GM19023 (cell line): ENCODE results near the gene SULT1C3.

Source experiments
- ATAC-seq: cut with Tn5 transposase; IDR thresholded peaks from one replicate; pipeline ENCODE4 v1.9.1; 2021; ENCODE audit warnings: mild to moderate bottlenecking, moderate library complexity; ENCODE audit not compliant: unreplicated experiment

Gene SULT1C3

DNA sequence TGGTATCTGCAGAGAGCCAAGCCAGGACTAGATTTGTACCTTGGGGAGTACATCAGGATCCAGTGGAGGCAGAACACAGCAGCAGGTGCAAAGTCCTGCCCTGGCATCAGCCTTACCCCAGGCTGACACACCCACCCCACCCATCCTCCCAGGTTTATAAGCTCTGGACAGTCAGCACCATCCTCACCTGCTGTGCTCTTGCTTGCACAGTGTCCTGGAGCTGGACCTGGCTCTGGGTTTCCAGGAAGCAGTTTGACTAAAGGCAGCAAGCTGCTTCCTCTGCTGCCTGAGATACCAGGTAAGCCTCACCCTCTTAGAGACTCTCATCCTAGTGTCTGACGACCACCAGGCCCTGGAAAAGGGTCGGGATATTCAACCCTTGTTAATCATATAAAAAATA is at the start of gene SULT1C3:
SULT1C3 (plus strand) TSS at position 183 of the 400 bp plus-strand sequence. CDS start 7,227 bp downstream, outside the sequence.
- no peak for ATAC-seq

DNA sequence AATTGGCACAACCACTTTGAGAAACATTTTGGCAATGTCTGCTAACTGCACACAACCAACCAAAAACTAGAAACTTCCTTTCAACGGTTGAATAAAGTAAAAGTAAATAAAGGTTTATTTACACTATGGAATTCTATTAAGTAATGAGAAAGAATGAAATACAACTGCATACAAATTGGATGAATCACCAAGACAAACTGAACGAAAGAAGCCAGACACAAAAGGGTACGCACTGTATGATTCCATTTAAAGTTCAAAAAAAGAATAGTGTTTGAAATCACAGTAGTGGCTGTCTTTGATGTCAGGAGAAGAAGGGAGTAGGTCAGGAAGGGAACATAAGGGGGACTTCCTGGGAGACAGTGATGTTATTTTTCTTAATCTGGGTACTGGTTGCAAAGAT is 46.5 kb upstream of the SULT1C3 start:
- ATAC-seq, result no peak

GRCh38 chr2:108194409-108195132 is 45.2 kb upstream of the SULT1C3 start:
- ATAC-seq, result no peak

DNA sequence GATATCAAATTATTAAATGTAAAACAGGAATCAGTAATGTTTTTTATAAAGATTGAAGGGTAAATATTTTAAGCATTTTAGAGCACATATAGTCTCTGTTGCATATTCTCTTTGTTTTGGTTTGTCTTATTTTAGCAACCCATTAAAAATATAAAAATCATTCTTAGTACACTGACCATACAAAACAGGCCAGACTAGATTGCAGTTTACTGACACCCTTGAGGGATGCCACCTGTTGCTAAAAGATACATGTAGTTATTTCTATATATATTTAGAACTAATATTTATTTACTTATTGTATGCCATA is 44.7 kb upstream of the SULT1C3 start:
- ATAC-seq, result no peak

DNA sequence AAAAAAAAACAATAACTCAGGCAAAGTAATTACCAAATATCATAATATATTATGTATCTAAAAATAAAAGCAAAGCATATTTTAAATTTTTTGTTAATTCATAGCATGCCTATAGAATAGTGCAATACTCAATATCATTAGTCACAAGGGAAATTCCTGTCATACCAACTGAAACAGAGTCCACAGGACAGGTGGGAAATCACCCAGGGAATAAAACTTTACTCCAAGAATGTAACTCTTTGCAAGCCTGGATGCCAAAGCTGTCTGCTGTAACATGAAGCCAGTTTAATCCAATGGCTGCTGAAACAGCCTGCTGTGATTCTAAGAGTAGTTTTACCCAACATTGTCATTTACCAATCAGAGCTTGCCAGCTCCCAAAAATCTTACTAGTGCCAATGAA is 40.0 kb upstream of the SULT1C3 start:
- no peak for ATAC-seq

DNA sequence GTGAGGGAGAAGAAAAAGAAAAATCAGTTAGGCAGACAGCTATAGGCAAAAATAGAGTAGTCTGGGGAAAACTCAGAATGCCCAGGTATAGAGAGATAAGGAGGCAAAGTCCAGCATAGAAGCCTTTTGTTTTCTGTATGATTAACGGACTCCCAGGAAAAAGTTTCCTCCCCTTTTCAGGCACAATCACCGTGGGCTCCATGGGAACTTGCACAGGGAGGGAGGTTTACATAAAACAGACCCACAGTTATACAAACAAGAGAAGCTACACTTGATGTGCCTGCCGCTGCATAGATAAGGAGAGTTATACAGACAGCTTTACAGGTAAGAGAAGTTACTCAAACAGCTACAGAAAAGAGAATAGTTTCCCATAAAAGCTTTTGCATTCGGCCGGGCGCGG is 39.2 kb upstream of the SULT1C3 start:
- ATAC-seq, result no peak

DNA sequence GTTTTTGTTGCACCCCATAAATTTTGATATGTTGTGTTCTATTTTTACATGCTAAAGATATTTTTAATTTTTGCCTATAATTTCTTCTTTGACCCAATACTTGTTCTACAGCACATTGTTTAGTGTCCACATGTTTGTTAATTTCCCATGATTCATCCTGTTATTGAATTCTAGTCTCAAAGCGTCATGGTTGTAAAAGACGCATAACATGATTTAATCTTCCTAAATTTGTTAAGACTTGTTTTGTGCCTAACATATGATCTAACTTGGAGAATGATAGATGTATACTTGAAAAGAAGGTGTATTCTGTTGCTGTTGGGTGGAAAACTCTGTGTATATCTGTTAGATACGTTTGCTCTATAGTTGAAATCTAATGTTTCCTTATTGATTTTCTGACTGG is 27.1 kb upstream of the SULT1C3 start:
- ATAC-seq, result no peak

DNA sequence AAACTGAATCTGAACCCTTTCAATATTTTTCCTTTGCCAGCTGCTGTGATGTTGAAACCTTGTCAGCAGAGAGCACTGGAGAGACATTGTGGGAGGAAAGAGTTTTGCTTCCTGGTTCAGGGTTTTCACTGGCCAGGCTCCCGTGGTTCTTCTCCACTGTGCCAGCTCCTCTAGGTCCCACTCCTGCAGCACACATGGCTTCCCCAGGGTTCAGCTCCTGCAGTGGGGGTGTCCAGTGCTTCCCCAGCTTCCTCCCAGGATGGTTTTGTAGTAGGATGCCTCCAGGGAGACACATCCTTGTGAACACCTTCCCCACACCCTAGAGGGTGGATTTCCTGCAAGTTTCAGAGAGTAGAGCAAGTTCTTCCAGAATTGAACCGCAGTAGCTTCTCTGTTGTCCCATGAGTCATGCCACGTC is 24.0 kb upstream of the SULT1C3 start:
- no peak for ATAC-seq

DNA sequence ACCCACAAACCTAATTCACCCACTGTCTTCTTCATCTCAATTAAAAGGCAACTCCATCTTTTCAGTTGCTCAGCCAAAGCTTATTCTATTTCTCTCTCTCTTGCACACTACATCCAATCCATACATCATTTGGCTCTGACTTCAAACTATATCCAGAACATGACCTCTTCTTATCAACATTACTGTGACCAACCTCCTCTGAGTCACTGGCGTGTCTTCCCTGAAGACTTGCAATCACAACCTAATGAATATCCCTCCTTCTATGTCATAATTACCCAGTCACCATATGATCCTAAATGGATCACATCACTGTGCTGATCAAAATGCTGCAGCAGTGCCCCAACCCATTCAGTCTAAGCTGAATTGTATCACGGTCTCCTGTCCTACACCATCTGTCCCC is 22.6 kb upstream of the SULT1C3 start:
- no peak for ATAC-seq

DNA sequence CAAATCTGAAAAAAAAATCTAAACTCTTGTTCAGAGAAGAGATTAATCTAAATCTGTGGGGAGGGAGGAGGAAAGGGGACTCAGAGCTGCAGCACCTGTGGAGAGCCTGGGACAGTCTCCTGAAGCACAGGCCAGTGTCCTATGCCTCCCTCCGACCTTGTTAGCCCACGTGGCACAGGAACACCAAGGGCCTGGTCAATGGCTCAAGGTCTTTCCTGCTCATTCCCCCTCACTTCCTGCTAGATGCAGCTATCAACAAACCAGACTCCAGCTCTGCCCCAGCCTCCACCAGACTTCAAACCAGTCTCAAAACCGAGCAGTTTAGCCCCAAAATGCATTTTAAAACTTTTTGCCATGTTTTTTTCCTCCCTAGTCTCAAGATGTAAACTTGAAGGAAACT is 20.1 kb upstream of the SULT1C3 start:
- ATAC-seq, result no peak

DNA sequence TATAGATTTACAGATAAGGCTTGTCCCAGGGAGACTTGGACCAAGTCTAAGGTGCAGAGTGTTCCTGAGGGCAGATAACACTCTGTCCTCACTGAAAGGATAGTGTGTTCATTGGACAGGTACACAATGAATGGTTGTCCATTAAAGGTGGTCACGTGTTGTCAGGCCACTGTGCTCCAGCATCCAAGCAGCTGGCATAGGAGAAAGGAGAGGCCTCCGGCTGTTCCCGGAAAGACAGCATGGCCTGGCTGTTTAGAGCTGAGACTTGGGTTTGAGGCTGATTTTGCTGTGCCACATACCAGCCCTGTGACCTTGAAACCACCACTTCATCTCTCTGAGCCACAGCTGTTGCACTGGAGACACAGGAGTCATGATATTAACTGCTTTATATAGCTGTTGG is 19.6 kb upstream of the SULT1C3 start:
- ATAC-seq, result no peak

- ATAC-seq, result no peak
Observed at GRCh38 chr2:108220942-108221541, 18.7 kb upstream of the SULT1C3 start.

GRCh38 chr2:108222261-108222660 is 17.5 kb upstream of the SULT1C3 start:
- ATAC-seq, result no peak

GRCh38 chr2:108223573-108223972 is 16.2 kb upstream of the SULT1C3 start:
- ATAC-seq, result no peak

DNA sequence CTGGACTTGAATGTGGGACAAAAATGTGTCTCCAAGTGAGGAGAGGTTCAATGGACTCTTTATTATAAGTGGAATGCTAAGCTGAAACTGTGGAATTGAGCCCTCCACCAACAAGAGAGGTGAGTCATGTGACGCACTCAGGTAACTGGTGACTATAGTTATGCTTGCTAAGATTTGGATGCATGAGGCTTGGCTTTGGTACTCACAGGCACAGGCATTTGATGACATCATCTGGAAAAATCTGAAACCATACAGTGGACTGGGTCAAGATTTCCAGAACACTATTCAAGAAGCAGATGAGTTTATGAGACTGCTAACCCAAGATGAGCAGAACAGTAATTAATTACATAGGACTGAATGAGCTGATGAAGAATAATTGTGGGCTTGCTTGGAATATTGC is 15.7 kb upstream of the SULT1C3 start:
- ATAC-seq, result no peak

GRCh38 chr2:108226564-108226963 is 13.2 kb upstream of the SULT1C3 start:
- no peak for ATAC-seq

- no peak for ATAC-seq
Observed at GRCh38 chr2:108228006-108228405, 11.8 kb upstream of the SULT1C3 start.

DNA sequence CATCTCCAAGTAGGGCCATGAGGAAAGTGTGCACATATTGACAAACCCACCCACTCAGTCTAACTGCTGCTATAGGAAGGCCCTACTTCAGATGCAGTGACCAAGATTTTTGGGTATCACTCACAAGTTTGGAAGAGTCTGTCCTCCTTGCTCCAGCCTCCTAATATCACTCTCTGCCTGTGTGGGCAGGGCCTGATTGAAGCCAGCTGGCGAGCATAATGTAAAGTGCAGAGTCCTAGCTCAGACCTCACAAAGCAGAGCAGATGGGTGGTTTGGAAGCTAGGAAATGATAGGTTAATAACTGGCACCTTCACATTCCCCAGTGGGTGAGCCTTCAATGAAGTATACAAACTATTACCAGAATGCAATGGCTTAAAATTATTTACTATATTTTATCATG is 11.2 kb upstream of the SULT1C3 start:
- no peak for ATAC-seq

DNA sequence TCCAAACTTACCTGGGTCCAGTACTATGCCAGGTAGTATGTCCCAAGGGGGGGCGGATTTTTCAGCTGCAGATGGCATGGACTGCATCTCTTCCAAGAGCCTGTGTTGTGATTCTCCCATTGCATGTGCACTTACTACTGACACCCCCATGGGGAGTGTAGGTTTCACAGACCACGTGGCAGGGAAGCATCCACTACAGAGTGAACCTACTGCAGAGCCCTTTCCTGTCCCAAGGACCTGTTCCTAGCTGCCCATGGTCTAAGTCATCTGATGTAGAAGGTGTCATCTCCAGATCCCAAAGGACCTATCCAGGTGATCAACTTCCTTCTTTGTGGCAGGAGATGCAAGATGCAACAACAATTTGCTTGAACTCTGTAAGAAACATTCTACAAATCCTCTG is 9.9 kb upstream of the SULT1C3 start:
- no peak for ATAC-seq

- no peak for ATAC-seq
Observed at GRCh38 chr2:108235577-108235976, 4.2 kb upstream of the SULT1C3 start.

DNA sequence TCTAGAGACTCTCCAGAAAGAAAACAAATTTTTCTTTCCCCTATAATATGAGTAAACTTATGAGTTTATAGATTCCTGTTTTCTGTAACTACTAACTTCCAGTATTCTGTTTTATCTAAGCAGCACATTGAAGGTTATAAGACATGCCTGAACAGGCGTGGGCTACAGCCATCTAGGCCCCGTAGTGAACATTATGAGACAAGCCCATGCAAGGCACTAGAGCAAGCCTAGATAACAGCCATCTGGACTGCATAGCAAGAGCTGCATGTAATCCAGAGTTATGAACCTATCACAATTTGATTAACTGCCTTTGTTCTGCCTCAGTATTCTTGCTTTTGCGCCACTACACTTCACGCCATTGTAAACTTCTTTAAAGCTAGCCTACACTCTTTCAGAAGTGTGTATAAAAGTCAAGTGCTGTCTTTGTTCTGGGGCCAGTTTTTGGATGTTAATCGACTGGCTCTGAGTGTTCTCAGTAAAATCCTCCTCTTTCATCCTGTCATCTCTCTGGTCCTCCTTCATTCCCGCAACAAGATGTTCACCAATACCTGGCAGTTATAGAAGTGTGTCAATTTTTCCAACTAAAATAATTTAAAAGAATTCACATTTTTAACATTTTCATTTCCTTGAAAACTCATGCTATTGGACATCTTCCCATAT is 3.0 kb upstream of the SULT1C3 start:
- no peak for ATAC-seq

GRCh38 chr2:108240966-108241365 is 1.2 kb downstream of the SULT1C3 start:
- no peak for ATAC-seq
